OCI-LY1 (cell line): ENCODE results near the gene ADARB2.

Experiments used
- EZH2 ChIP-seq: fragments of 200-600 bp; sonication (generic), shearing (Covaris generic); IDR thresholded peaks from 2 replicates; pipeline ENCODE4 v1.8.0; 2017; ENCODE audit warnings: borderline replicate concordance, mixed run types, mild to moderate bottlenecking, antibody characterized with exemption, low read length, moderate library complexity, mixed read lengths
- TF ChIP-seq, protein P1 (sequence below): fragments of 200-600 bp; sonication (generic), shearing (Covaris generic); IDR thresholded peaks from 2 replicates; pipeline ENCODE4 v1.5.1; 2017; ENCODE audit warnings: mild to moderate bottlenecking, antibody characterized with exemption, low read length, moderate library complexity, mixed read lengths

GRCh38 chr10:1625731-1626130 is 111.6 kb downstream of the ADARB2 start:
- TF ChIP-seq, protein P1, sequence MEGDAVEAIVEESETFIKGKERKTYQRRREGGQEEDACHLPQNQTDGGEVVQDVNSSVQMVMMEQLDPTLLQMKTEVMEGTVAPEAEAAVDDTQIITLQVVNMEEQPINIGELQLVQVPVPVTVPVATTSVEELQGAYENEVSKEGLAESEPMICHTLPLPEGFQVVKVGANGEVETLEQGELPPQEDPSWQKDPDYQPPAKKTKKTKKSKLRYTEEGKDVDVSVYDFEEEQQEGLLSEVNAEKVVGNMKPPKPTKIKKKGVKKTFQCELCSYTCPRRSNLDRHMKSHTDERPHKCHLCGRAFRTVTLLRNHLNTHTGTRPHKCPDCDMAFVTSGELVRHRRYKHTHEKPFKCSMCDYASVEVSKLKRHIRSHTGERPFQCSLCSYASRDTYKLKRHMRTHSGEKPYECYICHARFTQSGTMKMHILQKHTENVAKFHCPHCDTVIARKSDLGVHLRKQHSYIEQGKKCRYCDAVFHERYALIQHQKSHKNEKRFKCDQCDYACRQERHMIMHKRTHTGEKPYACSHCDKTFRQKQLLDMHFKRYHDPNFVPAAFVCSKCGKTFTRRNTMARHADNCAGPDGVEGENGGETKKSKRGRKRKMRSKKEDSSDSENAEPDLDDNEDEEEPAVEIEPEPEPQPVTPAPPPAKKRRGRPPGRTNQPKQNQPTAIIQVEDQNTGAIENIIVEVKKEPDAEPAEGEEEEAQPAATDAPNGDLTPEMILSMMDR = no peak
- no peak for TF ChIP-seq EZH2
